Pulmonary artery endothelial cell (primary cell): Measurements from ENCODE around the gene MXD3. TPM values are rescaled to one million over a fixed set of nuclear protein-coding genes. Genes with fewer than 3 reads are reported as not detected.
"Not testable (repeated sequence)": the region's sequence is repeated elsewhere in the genome, so short reads cannot be mapped to it uniquely, and the experiment has no call there.

Experiments
- DNase-seq: peaks from one replicate; pipeline ENCODE4 v3.0.0-alpha.2; 2011; ENCODE audit warnings: low read depth, low spot score
- total RNA-seq: library from RNA; depleted of rRNA; stranded (reverse); fragments of >200 nt; gene quantifications from 2 replicates; pipeline ENCODE4 v1.2.3, GENCODE V29; 2014

The MXD3 gene
- total RNA-seq, 1 donor from 2014 or later = 14.0 TPM

- DNase-seq = no peak
Measured at GRCh38 chr5:177320879-177321278, 9.2 kb upstream of the MXD3 start.

GRCh38 chr5:177319913-177320588 lies 8.4 kb upstream of the MXD3 start:
- no peak for DNase-seq

- DNase-seq = no peak
Measured at GRCh38 chr5:177317959-177318377, 6.3 kb upstream of the MXD3 start.

- DNase-seq = no peak
Measured at GRCh38 chr5:177316005-177316404, 4.3 kb upstream of the MXD3 start.

- DNase-seq = no peak
Measured at GRCh38 chr5:177315411-177315810, 3.7 kb upstream of the MXD3 start.

- no peak for DNase-seq
Measured at GRCh38 chr5:177314376-177315342, 3.0 kb upstream of the MXD3 start.

- no peak for DNase-seq
Measured at GRCh38 chr5:177313561-177314259, 2.0 kb upstream of the MXD3 start.

GRCh38 chr5:177312649-177313181 lies 1.0 kb upstream of the MXD3 start:
- DNase-seq = no peak

- no peak for DNase-seq
Measured at GRCh38 chr5:177311392-177311722, 341 bp downstream of the MXD3 start.

GRCh38 chr5:177310757-177311391 lies 824 bp downstream of the MXD3 start:
- peak; percentile 41 for DNase-seq

- no peak for DNase-seq
Measured at GRCh38 chr5:177310332-177310731, 1.4 kb downstream of the MXD3 start.

GRCh38 chr5:177309351-177310191 lies 2.1 kb downstream of the MXD3 start:
- no peak for DNase-seq

- no peak for DNase-seq
Measured at GRCh38 chr5:177308740-177309139, 3.0 kb downstream of the MXD3 start.

- no peak for DNase-seq
Measured at GRCh38 chr5:177307544-177308363, 3.9 kb downstream of the MXD3 start.

- no peak for DNase-seq
Measured at GRCh38 chr5:177306674-177307543, 4.8 kb downstream of the MXD3 start.

GRCh38 chr5:177306103-177306640 lies 5.5 kb downstream of the MXD3 start:
- not testable (repeated sequence) for DNase-seq

GRCh38 chr5:177304392-177305119 lies 7.1 kb downstream of the MXD3 start:
- DNase-seq = no peak
